Ishikawa (cell line): ENCODE measurements around the gene CDYL2.

Experiments
- CREB1 ChIP-seq: IDR thresholded peaks from 2 replicates; pipeline ENCODE4 v1.6.1; 2012; ENCODE audit warnings: low read depth
- EP300 ChIP-seq: IDR thresholded peaks from 2 replicates; pipeline ENCODE4 v1.6.1; 2012; ENCODE audit warnings: borderline replicate concordance
- MAX ChIP-seq: IDR thresholded peaks from 2 replicates; pipeline ENCODE4 v1.6.1; 2012
- NFIC ChIP-seq: IDR thresholded peaks from 2 replicates; pipeline ENCODE4 v1.6.1; 2012
- RAD21 ChIP-seq: IDR thresholded peaks from 2 replicates; pipeline ENCODE4 v1.6.1; 2012; ENCODE audit warnings: low read depth
- TCF12 ChIP-seq: IDR thresholded peaks from 2 replicates; pipeline ENCODE4 v1.6.1; 2012; ENCODE audit warnings: low read depth
- TEAD4 ChIP-seq: IDR thresholded peaks from 2 replicates; pipeline ENCODE4 v1.6.1; 2012
- YY1 ChIP-seq: IDR thresholded peaks from 2 replicates; pipeline ENCODE4 v1.6.1; 2012; ENCODE audit warnings: low read depth
- ZBTB7A ChIP-seq: IDR thresholded peaks from 2 replicates; pipeline ENCODE4 v1.6.1; 2012; ENCODE audit warnings: low read depth

DNA sequence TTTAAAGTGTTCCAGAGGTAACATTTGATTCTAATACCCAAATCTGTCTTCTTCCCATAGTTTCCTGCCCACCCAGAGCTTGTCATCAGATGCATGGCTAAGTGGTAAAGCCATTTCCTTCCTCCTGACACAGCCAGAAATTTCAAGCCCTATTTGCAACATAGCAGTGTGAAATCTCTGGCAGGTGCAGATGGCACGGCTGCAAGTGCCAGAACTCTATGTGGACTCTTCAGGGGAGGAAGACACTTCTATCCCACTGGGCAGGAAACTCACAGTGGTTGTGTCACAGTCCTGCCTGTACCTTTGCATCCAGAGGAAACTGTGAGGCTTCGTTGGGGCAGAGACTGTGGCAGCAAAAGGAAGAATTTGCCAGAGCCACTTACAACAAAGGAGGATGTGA is 250.4 kb downstream of the CDYL2 start:
- TF ChIP-seq EP300 (no peak), NFIC (no peak), RAD21 (no peak), MAX (no peak), YY1 (no peak), TCF12 (no peak), CREB1 (no peak), TEAD4 (no peak), ZBTB7A (no peak)
